Stimulated activated CD8-positive, alpha-beta memory T cell treated with anti-CD3 and anti-CD28 coated beads, Interleukin-4, amount 100 ng/mL, for 4 hours (primary cell): ENCODE measurements around the gene EXOSC5.
"Not testable (repeated sequence)": the region's sequence is repeated elsewhere in the genome, so short reads cannot be mapped to it uniquely, and the experiment has no call there.

ENCODE experiments used
- DNase-seq, 2 donors: peaks; one replicate each; pipeline ENCODE4 v3.0.0-alpha.2; 2020; ENCODE audit warnings: low read depth in 2 of 2, low spot score in 1 of 2

EXOSC5 gene

DNA sequence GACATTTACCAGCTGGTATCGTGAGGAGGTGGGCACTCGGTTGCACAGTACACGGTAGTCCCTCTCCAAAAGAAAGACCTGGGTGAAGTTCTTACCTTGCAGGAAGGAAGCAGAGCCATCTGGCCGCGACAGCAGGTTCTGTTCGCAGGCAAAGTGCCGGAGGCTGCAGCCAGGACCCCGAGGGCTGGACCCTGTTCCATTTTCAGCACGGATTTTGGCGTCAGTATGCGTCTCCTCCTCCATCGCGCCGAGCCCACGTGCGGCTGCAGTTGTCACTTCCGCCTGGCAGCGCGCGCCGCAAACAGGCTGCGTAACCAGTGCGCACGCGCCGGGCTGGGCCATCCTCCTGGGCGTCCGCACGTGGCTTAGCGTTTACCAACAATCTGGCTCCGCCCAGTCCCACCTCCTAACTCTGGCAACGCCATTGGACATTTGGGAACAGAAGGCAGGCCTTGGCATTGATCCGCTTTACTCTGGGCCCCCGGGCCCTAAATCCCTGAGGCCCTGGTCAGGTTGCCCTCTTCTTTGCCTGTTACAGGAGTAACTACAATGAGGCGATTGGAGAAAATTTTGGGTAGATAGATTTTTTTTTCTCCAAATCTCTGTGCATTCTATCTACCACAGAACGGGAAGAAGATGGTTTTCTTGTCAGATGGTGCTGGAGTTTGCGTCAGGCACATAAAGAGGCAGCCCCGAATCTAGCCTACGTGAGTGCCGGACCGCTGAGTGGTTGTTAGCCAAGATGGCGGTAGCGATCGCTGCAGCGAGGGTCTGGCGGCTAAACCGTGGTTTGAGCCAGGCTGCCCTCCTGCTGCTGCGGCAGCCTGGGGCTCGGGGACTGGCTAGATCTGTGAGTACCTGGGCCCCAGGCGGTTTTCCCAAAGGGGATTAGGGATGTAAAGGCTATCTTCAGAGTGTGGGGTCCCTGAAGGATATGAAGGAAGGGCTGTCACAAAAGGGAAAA, at the start of gene EXOSC5, which contains the start of gene BCKDHA:
Gene EXOSC5 (minus strand): TSS at position 274 of the 964 bp plus-strand sequence. CDS start 31 bp downstream, at position 243.
Gene BCKDHA (plus strand): TSS at position 733 of the 964 bp plus-strand sequence. CDS start 10 bp downstream, at position 743.
- DNase-seq = peak; percentile 98 to 99

DNA sequence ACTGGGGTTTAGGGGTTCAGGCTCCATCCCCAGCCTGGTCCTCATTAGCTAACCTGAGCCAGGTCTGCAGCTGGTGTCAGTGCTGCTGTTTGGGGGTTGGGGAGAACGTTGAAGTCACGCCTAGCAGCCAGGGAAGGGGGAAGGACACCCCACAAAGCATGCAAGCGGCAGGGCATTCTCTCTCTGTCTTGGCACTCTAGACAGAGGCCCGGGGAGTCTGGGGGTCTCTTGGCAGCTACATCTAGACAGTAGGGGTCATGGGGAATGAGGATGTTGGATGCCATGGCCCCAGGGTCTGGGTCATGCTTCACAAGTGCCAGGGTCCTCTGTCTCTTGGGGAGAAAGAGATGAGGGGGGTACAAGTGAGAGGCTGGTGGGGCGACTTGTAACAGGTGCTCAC, 48.4 kb upstream of the EXOSC5 start:
- no peak for DNase-seq

DNA sequence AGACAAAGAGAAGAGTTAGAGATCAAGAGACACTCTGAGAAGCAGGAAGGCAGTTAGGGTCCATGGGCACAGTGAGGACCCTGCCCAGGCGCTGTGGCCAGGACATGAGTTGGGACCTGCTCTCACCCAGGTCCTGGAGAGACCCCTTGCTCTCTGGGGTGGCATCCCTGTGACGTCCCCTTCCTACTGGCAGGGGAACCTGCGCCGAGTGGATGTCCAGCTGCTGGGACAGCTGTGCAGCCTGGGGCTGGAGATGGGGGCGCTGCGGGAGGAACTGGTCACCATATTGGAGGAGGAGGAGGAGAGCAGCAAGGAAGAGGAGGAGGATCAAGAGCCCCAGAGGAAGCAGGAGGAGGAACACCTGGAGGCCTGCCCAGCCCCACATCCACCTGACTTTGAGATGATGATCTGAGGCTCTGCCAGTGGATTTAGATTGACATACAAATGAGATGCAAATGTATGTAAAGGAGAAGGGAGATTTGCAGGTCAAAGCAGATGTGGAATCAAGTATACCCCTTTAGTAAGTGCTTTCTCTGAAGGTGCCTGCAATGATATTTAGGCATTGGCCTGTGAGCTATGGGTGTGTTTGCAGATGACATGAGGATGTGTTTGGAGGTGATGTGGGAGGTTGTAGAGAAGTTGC, 46.8 kb upstream of the EXOSC5 start:
- no peak for DNase-seq

GRCh38 chr19:41442473-41443355, 45.6 kb upstream of the EXOSC5 start, which contains the start of gene ERICH4:
TSS of gene ERICH4 (plus strand) at chr19:41443156. CDS start at chr19:41443170, 14 bp downstream.
- DNase-seq = no peak

DNA sequence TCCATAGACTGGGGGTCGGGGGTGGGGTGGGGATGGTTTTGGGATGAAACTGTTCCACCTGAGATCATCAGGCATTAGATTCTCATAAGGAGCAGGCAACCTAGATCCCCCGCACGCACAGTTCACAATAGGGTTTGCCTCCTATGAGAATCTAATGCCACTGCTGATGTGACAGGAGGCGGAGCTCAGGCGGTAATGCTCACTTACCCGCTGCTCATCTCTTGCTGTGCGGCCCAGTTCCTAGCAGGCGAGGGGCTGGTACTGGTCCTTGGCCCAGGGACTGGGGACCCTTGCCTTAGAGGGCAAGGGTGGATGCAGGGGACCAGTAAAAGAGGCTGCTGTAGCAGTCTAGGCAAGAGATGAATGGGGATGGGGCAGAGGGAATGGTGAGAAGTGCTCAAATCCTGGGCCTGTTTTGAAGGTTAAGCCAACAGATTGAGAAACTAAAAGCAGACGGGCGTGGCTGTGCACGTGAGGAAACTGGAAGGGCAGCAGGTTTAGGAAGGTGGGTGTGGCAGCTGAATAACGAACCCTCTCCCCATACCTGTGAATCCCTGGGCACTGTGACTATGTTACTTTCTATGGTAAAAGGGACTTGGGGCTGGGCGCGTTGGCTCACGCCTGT, 44.3 kb upstream of the EXOSC5 start:
- DNase-seq = no peak

DNA sequence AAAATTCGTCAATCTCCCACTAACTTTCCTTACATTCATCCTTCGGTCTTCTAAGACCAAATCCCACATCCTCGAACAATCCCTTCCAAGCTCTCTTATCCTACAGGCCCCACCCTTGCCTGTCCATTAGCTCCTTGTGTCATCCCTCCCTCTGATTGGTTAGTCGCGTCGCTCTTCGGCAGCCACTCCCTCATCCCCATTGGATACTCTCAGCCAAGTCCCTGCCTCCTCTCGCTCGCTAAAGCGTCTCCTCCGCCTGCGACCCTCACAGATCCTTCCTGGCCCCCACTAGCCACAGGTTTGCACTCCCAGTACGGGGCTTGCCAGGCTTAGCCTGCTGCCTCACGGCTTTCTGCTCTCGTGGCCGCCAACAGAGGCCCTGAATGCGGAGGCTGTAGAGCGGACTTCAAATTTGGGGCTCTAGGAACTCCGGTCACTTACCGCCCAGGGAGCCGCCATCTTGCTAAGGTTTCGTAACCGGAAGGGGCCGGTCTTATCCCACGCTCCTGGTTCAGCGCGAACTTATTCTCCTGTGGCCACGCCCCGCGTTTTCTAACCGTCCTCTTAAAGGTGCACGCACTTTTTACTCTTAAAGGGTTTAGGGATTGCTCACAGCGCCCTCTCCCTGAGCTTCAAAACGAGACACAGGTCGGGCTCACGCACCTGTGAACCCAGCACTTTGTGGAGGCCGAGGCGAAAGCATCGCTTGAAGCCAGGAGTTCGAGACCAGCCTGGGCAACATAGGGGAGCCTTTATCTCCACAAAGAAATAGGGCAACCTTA, 42.5 kb upstream of the EXOSC5 start, which contains the start of gene DMAC2:
Gene DMAC2 (minus strand): TSS at position 472 of the 782 bp plus-strand sequence. CDS start 13 bp downstream, at position 459.
- DNase-seq = peak; percentile 88 to 90

DNA sequence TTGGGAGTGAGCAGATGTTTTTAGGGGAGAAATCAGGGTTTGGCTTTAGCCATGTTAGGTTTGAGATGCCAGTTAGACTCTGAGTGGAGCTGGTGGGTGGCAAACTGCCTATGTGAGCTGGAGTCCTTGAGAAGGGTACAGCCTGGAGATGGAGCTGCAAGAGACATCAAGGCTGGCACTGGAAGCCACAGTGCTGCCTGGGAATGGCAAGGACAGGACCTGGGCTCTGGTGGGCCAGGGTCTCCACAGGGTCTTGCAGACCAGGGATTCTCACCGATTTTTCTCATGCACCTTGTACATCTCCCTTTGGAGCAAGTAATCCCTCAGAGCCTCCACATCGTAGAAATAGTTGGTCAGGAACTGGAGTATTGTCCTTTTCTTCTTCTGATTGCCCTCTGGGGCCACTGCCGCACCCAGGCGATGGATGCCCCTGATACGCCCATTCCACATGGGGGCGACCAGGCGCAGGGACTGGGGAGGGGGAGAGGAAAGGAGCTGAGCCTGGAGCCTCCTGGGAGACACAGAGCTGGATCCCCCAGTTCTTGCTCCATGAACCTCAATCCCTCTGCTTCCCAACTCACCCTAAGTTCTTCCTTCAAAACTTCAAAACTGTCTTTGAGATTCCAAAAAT, 40.9 kb upstream of the EXOSC5 start:
- DNase-seq = no peak

GRCh38 chr19:41436674-41436951, 39.5 kb upstream of the EXOSC5 start:
- DNase-seq = no peak

DNA sequence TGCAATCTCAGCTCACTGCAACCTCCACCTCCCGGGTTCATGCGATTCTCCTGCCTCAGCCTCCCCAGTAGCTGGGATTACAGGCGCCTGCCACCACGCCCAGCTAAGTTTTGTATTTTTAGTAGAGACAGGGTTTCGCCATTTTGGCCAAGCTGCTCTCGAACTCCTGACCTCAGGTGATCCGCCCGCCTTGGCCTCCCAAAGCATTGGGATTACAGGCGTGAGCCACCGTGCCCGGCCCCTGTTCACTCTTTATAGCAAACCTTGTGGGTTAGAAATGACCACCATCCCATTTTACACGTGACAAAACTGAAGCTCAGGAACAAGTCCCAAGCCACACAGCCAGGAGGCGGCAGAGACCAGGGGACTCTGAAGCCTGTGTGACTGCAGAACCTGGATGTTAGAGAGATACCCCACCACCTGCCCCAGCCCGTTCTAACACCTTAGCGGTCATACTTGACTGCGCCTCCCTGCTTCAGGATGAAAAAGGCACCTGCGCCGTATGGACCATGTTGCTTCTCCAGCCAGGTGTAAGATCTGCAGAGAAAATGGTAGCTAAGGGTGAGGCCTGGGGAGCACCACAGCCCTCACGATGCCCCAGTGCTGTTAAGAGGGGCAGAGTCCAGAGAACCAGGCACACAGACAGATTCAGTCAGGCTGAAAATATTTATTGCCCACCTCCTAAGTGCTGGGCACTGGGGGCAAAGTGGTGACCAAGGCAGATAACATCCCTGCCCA, 38.9 kb upstream of the EXOSC5 start:
- DNase-seq = no peak

DNA sequence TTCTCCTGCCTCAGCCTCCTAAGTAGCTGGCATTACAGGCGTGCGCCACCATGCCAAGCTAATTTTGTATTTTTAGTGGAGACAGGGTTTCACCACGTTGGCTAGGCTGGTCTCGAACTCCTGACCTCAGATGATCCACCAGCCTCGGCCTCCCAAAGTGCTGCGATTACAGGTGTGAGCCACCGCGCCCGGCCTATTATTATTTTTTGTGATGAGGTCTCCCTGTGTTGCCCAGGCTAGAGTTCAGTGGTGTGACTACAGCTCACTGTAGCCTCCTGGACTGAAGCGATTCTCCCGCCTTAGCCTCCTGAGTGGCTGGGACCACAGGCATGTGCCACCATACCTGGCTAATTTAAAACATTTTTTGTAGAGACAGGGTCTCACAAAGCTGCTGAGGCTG, 38.2 kb upstream of the EXOSC5 start:
- not testable (repeated sequence) for DNase-seq

DNA sequence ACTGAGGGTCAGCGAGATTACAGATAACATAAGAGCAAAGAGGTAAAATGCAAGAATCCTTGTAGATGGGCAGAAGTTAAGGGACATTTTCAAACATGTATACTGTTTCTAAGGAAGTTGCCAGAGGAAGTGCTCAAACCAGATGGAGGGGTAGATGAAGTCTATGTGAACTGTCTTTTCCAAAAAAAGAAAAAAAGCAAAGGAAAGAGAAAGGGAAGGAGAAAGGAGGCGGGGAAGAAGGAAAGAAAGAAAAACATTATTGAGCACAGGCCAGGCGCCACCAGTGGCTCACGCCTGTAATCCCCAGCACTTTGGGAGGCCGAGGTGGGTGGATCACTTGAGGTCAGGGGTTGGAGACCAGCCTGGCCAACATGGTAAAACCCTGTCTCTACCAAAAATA, 37.3 kb upstream of the EXOSC5 start:
- DNase-seq = no peak

GRCh38 chr19:41433171-41433570, 36.0 kb upstream of the EXOSC5 start:
- no peak for DNase-seq

GRCh38 chr19:41431426-41432386, 34.5 kb upstream of the EXOSC5 start:
- no peak for DNase-seq

DNA sequence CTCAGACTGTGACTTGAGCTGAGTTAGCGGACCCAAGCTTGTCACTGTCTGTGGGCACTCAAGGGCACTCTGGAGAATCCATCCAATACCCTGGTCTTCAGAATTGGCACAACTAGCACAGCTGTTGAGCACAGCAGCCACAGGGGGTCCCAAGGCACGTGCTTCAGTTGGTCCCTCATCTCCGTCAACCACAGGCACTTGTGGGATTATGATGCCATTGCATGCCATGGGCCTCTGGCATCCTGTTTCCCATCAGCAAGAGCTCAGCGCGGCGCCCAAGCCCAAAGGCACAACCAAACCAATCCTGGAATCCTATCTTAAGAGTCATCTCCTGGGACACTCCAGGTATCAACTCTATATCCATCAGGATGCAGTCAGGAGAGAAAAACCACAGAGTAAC, 33.8 kb upstream of the EXOSC5 start:
- DNase-seq = no peak

DNA sequence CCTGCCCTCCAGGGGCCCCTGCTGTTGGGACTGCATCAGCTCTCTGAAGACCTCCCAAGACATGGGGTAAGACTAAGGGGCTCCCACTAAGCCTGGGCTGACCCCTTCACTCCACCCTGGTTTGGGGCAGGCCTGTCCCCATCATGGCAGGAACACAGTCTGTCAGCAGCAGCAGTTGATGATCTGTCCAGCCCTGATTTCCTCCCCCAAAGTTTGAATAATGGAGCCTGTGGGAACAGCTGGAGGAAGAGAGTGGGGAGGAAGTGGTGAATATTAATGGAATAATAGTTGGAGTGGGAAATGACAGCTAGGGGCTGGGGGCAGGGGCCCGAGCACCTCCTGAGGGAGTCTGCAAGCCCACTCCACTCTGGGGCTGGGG, 31.3 kb upstream of the EXOSC5 start:
- DNase-seq = no peak

DNA sequence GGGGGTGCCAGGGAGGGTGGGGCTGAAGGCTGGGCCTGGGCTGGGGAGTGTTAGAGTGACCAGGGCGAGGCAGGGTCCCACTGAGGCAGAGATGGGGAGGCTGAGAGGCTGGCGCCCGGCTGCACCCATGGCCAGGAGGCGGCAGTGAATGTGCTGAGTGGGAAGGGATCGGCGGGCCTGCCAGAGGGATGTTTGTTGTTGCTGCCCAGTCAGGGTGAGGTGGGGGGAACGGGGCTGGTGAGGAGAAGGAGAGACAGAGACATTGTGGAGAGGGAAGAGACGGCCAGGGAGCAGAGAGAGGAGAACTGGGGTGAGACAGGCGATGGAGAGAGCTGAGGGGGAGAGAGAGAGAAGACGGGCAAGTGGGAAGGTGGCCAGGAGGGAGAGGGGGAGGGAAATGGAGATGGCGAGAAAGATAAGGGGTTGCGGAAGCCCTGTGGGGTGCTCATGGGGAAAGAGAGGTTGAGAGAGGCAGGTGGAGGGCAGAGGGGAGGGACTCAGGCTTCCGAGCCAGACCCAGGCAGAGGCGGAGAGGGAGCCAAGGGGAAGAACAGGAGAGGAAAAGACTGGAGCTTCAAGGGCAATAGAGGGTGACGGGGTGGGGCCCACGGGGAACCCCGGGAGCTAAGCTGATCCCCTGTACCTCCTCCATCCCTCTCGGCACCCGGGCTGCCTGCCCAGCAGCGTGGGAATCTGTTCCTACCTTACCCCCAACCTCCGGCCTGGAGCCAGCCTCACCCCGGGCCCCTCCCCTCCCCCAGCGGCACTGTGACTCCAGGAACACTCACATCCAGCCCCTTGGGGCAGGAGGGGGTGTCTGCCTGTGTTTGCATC, 30.7 kb upstream of the EXOSC5 start:
- DNase-seq = peak in 1 of 2 donors; percentile 9
